Activated naive CD4-positive, alpha-beta T cell treated with Interleukin-2 at 50 U/mL for 16 hours (primary cell): ENCODE measurements around the gene FAM217A.

Source experiments
- DNase-seq: peaks from one replicate; pipeline ENCODE4 v3.0.0-alpha.2; 2020

FAM217A gene

GRCh38 chr6:4021133-4021853 is 57.6 kb downstream of the FAM217A start:
- peak; percentile 88 for DNase-seq

- no peak for DNase-seq
Observed at GRCh38 chr6:4020822-4021132, 58.2 kb downstream of the FAM217A start.

GRCh38 chr6:4018924-4019236 is 60.1 kb downstream of the FAM217A start:
- DNase-seq = no peak
